Measurements from ENCODE around the gene USH2A.

USH2A gene

GRCh38 chr1:215765833-215766232, 657.4 kb downstream of the USH2A start:
- no peak for DNase-seq

GRCh38 chr1:215761446-215761845, 661.8 kb downstream of the USH2A start:
- DNase-seq = no peak

- no peak for DNase-seq
Observed at GRCh38 chr1:215754112-215754511, 669.1 kb downstream of the USH2A start.

- DNase-seq = no peak
Observed at GRCh38 chr1:215749414-215749813, 673.8 kb downstream of the USH2A start.

GRCh38 chr1:215748431-215748830, 674.8 kb downstream of the USH2A start:
- DNase-seq = no peak

GRCh38 chr1:215744419-215744818, 678.8 kb downstream of the USH2A start:
- DNase-seq = no peak

- no peak for DNase-seq
Observed at GRCh38 chr1:215739025-215739424, 684.2 kb downstream of the USH2A start.

GRCh38 chr1:215731699-215732098, 691.5 kb downstream of the USH2A start:
- DNase-seq = no peak

- DNase-seq = no peak
Observed at GRCh38 chr1:215730600-215730999, 692.6 kb downstream of the USH2A start.

- DNase-seq = no peak
Observed at GRCh38 chr1:215728169-215728568, 695.1 kb downstream of the USH2A start.

- DNase-seq = no peak
Observed at GRCh38 chr1:215720126-215720525, 703.1 kb downstream of the USH2A start.

- no peak for DNase-seq
Observed at GRCh38 chr1:215719552-215719951, 703.7 kb downstream of the USH2A start.

GRCh38 chr1:215718575-215719287, 704.5 kb downstream of the USH2A start:
- no peak for DNase-seq

GRCh38 chr1:215717677-215718426, 705.4 kb downstream of the USH2A start:
- DNase-seq = no peak

GRCh38 chr1:215710899-215711225, 712.4 kb downstream of the USH2A start:
- no peak for DNase-seq

- no peak for DNase-seq
Observed at GRCh38 chr1:215710036-215710898, 713.0 kb downstream of the USH2A start.

- DNase-seq = no peak
Observed at GRCh38 chr1:215704089-215704860, 719.0 kb downstream of the USH2A start.

- no peak for DNase-seq
Observed at GRCh38 chr1:215682232-215682631, 741.0 kb downstream of the USH2A start.

- no peak for DNase-seq
Observed at GRCh38 chr1:215681041-215681440, 742.2 kb downstream of the USH2A start.

- no peak for DNase-seq
Observed at GRCh38 chr1:215679231-215679630, 744.0 kb downstream of the USH2A start.

GRCh38 chr1:215677112-215677511, 746.1 kb downstream of the USH2A start:
- DNase-seq = no peak

GRCh38 chr1:215673943-215674342, 749.3 kb downstream of the USH2A start:
- DNase-seq = no peak

GRCh38 chr1:215672482-215672881, 750.8 kb downstream of the USH2A start:
- no peak for DNase-seq

All from GOT3 (cell line).